WTC11 (cell line): ENCODE data around the gene EMD.
A peak's percentile ranks its signal among the peaks of the same experiment; 100 is the strongest.

Experiments
- JUN ChIP-seq: sonication (generic); formaldehyde crosslinking; IDR thresholded peaks from 2 replicates; pipeline ENCODE4 v1.8.0; 2023; ENCODE audit warnings: mild to moderate bottlenecking, missing genetic modification reagents
- NFYB ChIP-seq: sonication (generic); formaldehyde crosslinking; conservative IDR thresholded peaks from 2 replicates; pipeline ENCODE4 v1.8.0; 2022; ENCODE audit warnings: low read depth, missing genetic modification reagents
- NR3C1 ChIP-seq: sonication (generic); formaldehyde crosslinking; conservative IDR thresholded peaks from 2 replicates; pipeline ENCODE4 v1.8.1; 2023; ENCODE audit warnings: low read depth, mild to moderate bottlenecking, missing genetic modification reagents
- ZNF232 ChIP-seq: sonication (generic); formaldehyde crosslinking; IDR thresholded peaks from 2 replicates; pipeline ENCODE4 v1.8.0; 2022; ENCODE audit warnings: mild to moderate bottlenecking, missing genetic modification reagents
- TF ChIP-seq, protein P1 (sequence below): fragments of 200-600 bp; IDR thresholded peaks from 2 replicates; pipeline ENCODE4 v1.8.0; 2022; ENCODE audit warnings: antibody characterized with exemption
- TF ChIP-seq, protein P2 (sequence below): sonication (generic); formaldehyde crosslinking; IDR thresholded peaks from 2 replicates; pipeline ENCODE4 v1.8.1; 2022; ENCODE audit warnings: low read depth, mild to moderate bottlenecking, moderate library complexity, missing genetic modification reagents, borderline replicate concordance
- TF ChIP-seq, protein P3 (sequence below): sonication (generic); formaldehyde crosslinking; IDR thresholded peaks from 2 replicates; pipeline ENCODE4 v1.8.0; 2022; ENCODE audit warnings: missing genetic modification reagents
- TF ChIP-seq, protein P4 (sequence below): sonication (generic); formaldehyde crosslinking; IDR thresholded peaks from 2 replicates; pipeline ENCODE4 v1.8.1; 2023; ENCODE audit warnings: mild to moderate bottlenecking, moderate library complexity, missing genetic modification reagents
- TF ChIP-seq, protein P5 (sequence below): sonication (generic); formaldehyde crosslinking; IDR thresholded peaks from 2 replicates; pipeline ENCODE4 v1.8.0; 2023; ENCODE audit warnings: mild to moderate bottlenecking, missing genetic modification reagents
- TF ChIP-seq, protein P6 (sequence below): sonication (generic); formaldehyde crosslinking; IDR thresholded peaks from 2 replicates; pipeline ENCODE4 v1.8.0; 2022; ENCODE audit warnings: mild to moderate bottlenecking, missing genetic modification reagents
- TF ChIP-seq, protein P7 (sequence below): sonication (generic); formaldehyde crosslinking; conservative IDR thresholded peaks from 2 replicates; pipeline ENCODE4 v1.8.1; 2022; ENCODE audit warnings: mild to moderate bottlenecking, missing genetic modification reagents

DNA sequence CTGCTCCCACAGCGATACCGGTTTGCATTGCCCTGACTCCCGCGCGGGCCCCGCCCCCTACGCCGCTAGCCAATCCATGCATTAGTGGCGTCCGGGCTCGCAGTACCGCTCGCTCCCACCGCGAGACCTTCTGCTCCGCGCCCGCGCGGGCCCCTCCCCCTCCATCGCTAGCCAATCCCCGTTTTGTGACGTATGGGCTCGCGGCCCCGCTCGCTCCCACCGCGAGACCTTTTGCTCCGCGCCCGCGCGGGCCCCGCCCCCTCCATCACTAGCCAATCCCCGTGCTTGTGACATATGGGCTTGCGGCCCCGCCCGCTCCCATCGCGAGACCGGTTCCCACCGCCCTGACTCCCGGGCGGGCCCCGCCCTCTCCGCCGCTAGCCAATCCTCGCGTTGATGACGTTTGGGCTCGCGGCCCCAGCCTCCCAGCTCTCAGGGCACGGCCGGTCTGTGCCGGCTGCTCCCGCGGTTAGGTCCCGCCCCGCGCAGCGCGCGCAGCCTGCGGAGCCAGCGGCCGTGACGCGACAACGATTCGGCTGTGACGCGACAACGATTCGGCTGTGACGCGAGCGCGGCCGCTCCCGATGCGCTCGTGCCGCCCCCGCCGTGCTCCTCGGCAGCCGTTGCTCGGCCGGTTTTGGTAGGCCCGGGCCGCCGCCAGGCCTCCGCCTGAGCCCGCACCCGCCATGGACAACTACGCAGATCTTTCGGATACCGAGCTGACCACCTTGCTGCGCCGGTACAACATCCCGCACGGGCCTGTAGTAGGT lies at the start of gene EMD:
- TF ChIP-seq, protein P1, sequence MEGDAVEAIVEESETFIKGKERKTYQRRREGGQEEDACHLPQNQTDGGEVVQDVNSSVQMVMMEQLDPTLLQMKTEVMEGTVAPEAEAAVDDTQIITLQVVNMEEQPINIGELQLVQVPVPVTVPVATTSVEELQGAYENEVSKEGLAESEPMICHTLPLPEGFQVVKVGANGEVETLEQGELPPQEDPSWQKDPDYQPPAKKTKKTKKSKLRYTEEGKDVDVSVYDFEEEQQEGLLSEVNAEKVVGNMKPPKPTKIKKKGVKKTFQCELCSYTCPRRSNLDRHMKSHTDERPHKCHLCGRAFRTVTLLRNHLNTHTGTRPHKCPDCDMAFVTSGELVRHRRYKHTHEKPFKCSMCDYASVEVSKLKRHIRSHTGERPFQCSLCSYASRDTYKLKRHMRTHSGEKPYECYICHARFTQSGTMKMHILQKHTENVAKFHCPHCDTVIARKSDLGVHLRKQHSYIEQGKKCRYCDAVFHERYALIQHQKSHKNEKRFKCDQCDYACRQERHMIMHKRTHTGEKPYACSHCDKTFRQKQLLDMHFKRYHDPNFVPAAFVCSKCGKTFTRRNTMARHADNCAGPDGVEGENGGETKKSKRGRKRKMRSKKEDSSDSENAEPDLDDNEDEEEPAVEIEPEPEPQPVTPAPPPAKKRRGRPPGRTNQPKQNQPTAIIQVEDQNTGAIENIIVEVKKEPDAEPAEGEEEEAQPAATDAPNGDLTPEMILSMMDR = no peak
- TF ChIP-seq, protein P2, sequence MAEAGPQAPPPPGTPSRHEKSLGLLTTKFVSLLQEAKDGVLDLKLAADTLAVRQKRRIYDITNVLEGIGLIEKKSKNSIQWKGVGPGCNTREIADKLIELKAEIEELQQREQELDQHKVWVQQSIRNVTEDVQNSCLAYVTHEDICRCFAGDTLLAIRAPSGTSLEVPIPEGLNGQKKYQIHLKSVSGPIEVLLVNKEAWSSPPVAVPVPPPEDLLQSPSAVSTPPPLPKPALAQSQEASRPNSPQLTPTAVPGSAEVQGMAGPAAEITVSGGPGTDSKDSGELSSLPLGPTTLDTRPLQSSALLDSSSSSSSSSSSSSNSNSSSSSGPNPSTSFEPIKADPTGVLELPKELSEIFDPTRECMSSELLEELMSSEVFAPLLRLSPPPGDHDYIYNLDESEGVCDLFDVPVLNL (CRISPR knock-in tag) = no peak
- TF ChIP-seq NFYB (CRISPR knock-in tag) (no peak), ZNF232 (CRISPR knock-in tag) (no peak), NR3C1 (no peak), JUN (CRISPR knock-in tag) (no peak; the same call in 1 of the 2 replicates)
- TF ChIP-seq, protein P3, sequence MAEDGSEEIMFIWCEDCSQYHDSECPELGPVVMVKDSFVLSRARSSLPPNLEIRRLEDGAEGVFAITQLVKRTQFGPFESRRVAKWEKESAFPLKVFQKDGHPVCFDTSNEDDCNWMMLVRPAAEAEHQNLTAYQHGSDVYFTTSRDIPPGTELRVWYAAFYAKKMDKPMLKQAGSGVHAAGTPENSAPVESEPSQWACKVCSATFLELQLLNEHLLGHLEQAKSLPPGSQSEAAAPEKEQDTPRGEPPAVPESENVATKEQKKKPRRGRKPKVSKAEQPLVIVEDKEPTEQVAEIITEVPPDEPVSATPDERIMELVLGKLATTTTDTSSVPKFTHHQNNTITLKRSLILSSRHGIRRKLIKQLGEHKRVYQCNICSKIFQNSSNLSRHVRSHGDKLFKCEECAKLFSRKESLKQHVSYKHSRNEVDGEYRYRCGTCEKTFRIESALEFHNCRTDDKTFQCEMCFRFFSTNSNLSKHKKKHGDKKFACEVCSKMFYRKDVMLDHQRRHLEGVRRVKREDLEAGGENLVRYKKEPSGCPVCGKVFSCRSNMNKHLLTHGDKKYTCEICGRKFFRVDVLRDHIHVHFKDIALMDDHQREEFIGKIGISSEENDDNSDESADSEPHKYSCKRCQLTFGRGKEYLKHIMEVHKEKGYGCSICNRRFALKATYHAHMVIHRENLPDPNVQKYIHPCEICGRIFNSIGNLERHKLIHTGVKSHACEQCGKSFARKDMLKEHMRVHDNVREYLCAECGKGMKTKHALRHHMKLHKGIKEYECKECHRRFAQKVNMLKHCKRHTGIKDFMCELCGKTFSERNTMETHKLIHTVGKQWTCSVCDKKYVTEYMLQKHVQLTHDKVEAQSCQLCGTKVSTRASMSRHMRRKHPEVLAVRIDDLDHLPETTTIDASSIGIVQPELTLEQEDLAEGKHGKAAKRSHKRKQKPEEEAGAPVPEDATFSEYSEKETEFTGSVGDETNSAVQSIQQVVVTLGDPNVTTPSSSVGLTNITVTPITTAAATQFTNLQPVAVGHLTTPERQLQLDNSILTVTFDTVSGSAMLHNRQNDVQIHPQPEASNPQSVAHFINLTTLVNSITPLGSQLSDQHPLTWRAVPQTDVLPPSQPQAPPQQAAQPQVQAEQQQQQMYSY (CRISPR knock-in tag) = no peak
- TF ChIP-seq, protein P4, sequence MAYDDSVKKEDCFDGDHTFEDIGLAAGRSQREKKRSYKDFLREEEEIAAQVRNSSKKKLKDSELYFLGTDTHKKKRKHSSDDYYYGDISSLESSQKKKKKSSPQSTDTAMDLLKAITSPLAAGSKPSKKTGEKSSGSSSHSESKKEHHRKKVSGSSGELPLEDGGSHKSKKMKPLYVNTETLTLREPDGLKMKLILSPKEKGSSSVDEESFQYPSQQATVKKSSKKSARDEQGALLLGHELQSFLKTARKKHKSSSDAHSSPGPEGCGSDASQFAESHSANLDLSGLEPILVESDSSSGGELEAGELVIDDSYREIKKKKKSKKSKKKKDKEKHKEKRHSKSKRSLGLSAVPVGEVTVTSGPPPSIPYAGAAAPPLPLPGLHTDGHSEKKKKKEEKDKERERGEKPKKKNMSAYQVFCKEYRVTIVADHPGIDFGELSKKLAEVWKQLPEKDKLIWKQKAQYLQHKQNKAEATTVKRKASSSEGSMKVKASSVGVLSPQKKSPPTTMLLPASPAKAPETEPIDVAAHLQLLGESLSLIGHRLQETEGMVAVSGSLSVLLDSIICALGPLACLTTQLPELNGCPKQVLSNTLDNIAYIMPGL = peak; percentile 70; the same call in 1 of the 2 replicates
- TF ChIP-seq, protein P5, sequence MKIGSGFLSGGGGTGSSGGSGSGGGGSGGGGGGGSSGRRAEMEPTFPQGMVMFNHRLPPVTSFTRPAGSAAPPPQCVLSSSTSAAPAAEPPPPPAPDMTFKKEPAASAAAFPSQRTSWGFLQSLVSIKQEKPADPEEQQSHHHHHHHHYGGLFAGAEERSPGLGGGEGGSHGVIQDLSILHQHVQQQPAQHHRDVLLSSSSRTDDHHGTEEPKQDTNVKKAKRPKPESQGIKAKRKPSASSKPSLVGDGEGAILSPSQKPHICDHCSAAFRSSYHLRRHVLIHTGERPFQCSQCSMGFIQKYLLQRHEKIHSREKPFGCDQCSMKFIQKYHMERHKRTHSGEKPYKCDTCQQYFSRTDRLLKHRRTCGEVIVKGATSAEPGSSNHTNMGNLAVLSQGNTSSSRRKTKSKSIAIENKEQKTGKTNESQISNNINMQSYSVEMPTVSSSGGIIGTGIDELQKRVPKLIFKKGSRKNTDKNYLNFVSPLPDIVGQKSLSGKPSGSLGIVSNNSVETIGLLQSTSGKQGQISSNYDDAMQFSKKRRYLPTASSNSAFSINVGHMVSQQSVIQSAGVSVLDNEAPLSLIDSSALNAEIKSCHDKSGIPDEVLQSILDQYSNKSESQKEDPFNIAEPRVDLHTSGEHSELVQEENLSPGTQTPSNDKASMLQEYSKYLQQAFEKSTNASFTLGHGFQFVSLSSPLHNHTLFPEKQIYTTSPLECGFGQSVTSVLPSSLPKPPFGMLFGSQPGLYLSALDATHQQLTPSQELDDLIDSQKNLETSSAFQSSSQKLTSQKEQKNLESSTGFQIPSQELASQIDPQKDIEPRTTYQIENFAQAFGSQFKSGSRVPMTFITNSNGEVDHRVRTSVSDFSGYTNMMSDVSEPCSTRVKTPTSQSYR (CRISPR knock-in tag) = no peak
- TF ChIP-seq, protein P6, sequence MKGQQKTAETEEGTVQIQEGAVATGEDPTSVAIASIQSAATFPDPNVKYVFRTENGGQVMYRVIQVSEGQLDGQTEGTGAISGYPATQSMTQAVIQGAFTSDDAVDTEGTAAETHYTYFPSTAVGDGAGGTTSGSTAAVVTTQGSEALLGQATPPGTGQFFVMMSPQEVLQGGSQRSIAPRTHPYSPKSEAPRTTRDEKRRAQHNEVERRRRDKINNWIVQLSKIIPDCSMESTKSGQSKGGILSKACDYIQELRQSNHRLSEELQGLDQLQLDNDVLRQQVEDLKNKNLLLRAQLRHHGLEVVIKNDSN (CRISPR knock-in tag) = no peak
- TF ChIP-seq, protein P7, sequence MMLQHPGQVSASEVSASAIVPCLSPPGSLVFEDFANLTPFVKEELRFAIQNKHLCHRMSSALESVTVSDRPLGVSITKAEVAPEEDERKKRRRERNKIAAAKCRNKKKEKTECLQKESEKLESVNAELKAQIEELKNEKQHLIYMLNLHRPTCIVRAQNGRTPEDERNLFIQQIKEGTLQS (CRISPR knock-in tag) = no peak
